A549 (cell line): ENCODE measurements around the gene GNL2. TPM values are rescaled to one million over a fixed set of nuclear protein-coding genes. Genes with fewer than 3 reads are reported as not detected.

ENCODE experiments used
- ATAC-seq, 2 experiments: fragments of 200-7000 bp in 1 of 2; fragments of >200 bp in 1 of 2; cut with Nextera tagmentation in 1 of 2; cut with Tn5 transposase in 1 of 2; 3 replicates each; pipeline versions ENCODE4 v1.8.0 to v1.9.1; 2018 to 2020; ENCODE audit warnings: mild to moderate bottlenecking in 1 of 2, moderate library complexity in 1 of 2
- CTCF ChIA-PET: fragments of 300-600 bp; sonication (Branson Sonifier 250); formaldehyde crosslinking; extraction: SDS; loops from one replicate; lab custom pipeline; 2021; ENCODE audit warnings: antibody characterized with exemption, inconsistent platforms; lab: Yijun Ruan, JAX
- POLR2A ChIA-PET: fragments of 350-600 bp; formaldehyde crosslinking; extraction: SDS; loops from one replicate; lab custom pipeline; 2021; ENCODE audit warnings: antibody characterized with exemption, inconsistent platforms; lab: Yijun Ruan, JAX
- DNase-seq, 2 experiments: peaks; one replicate each; pipeline versions ENCODE4 v3.0.0 to v3.0.0-alpha.2; 2011 to 2016; ENCODE audit warnings: low read depth in 1 of 2, low spot score in 1 of 2
- FAIRE-seq: peaks from 2 replicates; lab custom pipeline; 2011; peaks lifted over from hg19 to GRCh38; lab: Jason Lieb, UNC
- H3K27ac ChIP-seq, 2 experiments: fragments of >200 bp; sonication (Bioruptor Twin); formaldehyde crosslinking; 3 replicates each; pipeline ENCODE4 v1.5.1; 2016 to 2017
- H3K4me1 ChIP-seq: fragments of >200 bp; sonication (Bioruptor Twin); formaldehyde crosslinking; 3 replicates; pipeline ENCODE4 v1.6.1; 2016
- H3K4me2 ChIP-seq: fragments of >200 bp; sonication (Bioruptor Twin); formaldehyde crosslinking; 3 replicates; pipeline ENCODE4 v1.6.1; 2016
- H3K4me3 ChIP-seq: fragments of >200 bp; sonication (Bioruptor Twin); formaldehyde crosslinking; 3 replicates; pipeline ENCODE4 v1.5.1; 2016
- H3K9me3 ChIP-seq: fragments of >200 bp; sonication (Bioruptor Twin); formaldehyde crosslinking; 3 replicates; pipeline ENCODE4 v1.6.1; 2016
- BHLHE40 ChIP-seq: IDR thresholded peaks from 2 replicates; pipeline ENCODE4 v1.6.1; 2012; ENCODE audit warnings: low read depth, low read length, inconsistent platforms
- CEBPB ChIP-seq, 2 experiments: fragments of >200 bp in 1 of 2; sonication (Bioruptor Twin) in 1 of 2; formaldehyde crosslinking in 1 of 2; IDR thresholded peaks; 2 replicates each; pipeline ENCODE4 v1.6.1; 2012 to 2016
- CHD4 ChIP-seq: fragments of 200-600 bp; sonication (generic); IDR thresholded peaks from 2 replicates; pipeline ENCODE4 v1.6.1; 2016; ENCODE audit warnings: antibody characterized with exemption, mild to moderate bottlenecking, borderline replicate concordance
- HOXB13 ChIP-seq: fragments of 250-450 bp; sonication (Bioruptor Pico); IDR thresholded peaks from 2 replicates; pipeline ENCODE4 v1.5.0; 2020; ENCODE audit warnings: low read depth, mild to moderate bottlenecking, moderate library complexity
- MAFK ChIP-seq: fragments of 450-650 bp; IDR thresholded peaks from 2 replicates; pipeline ENCODE4 v1.6.1; 2014; ENCODE audit not compliant: partially characterized antibody
- MYC ChIP-seq: IDR thresholded peaks from 2 replicates; pipeline ENCODE4 v1.6.1; 2012; ENCODE audit warnings: mild to moderate bottlenecking, inconsistent platforms, low read length, improper control_type of control experiment, borderline replicate concordance
- NR3C1 ChIP-seq: fragments of >200 bp; sonication (Bioruptor Twin); formaldehyde crosslinking; IDR thresholded peaks from 3 replicates; pipeline ENCODE4 v1.6.1; 2017
- RAD21 ChIP-seq, 2 experiments: fragments of >200 bp in 1 of 2; sonication (Bioruptor Twin) in 1 of 2; formaldehyde crosslinking in 1 of 2; IDR thresholded peaks in 1 of 2; conservative IDR thresholded peaks in 1 of 2; 2 replicates in 1 of 2; 3 replicates in 1 of 2; pipeline ENCODE4 v1.6.1; 2012 to 2018; ENCODE audit warnings: inconsistent platforms in 1 of 2
- RNF2 ChIP-seq: fragments of 200-600 bp; sonication (generic); IDR thresholded peaks from 2 replicates; pipeline ENCODE4 v1.6.1; 2016; ENCODE audit warnings: low read depth, mild to moderate bottlenecking, antibody characterized with exemption, moderate library complexity, borderline replicate concordance
- ZFP36 ChIP-seq: fragments of 450-650 bp; IDR thresholded peaks from 2 replicates; pipeline ENCODE4 v1.6.1; 2014; ENCODE audit warnings: borderline replicate concordance; ENCODE audit not compliant: partially characterized antibody
- ZNF302 ChIP-seq: fragments of 250-450 bp; sonication (Bioruptor Pico); IDR thresholded peaks from 2 replicates; pipeline ENCODE4 v1.9.0; 2021; ENCODE audit warnings: inconsistent platforms, mild to moderate bottlenecking, moderate library complexity
- WGBS: methylation state at CpG from one replicate; pipeline ENCODE4 v1.1.6; 2017; ENCODE audit errors: missing lambda C conversion rate; 5-methylcytosine and 5-hydroxymethylcytosine counted together
- polyA plus RNA-seq, 4 experiments: library from polyadenylated mRNA; depleted of rRNA in 3 of 4; stranded (reverse); fragments of >200 nt; fragmentation: RNase III in 1 of 4; extraction: RNeasy Plus Mini Kit Qiagen cat#74134 plus additional on column Dnase treatment in 1 of 4; gene quantifications; 2 replicates in 3 of 4; 3 replicates in 1 of 4; pipeline ENCODE4 v1.2.3, GENCODE V29; 2011 to 2017
- TF ChIP-seq, protein P1 (sequence below): fragments of 150-350 bp; IDR thresholded peaks from 2 replicates; pipeline ENCODE4 v1.6.1; 2014; ENCODE audit warnings: low read depth, mild to moderate bottlenecking, low read length
- TF ChIP-seq, protein P2 (sequence below): fragments of >200 bp; sonication (Bioruptor Twin); formaldehyde crosslinking; IDR thresholded peaks from 3 replicates; pipeline ENCODE4 v1.6.1; 2016
- TF ChIP-seq, protein P3 (sequence below): fragments of >200 bp; sonication (Bioruptor Twin); formaldehyde crosslinking; IDR thresholded peaks from 3 replicates; pipeline ENCODE4 v1.5.1; 2016
- TF ChIP-seq, protein P4 (sequence below): fragments of 200-600 bp; sonication (generic); IDR thresholded peaks from 2 replicates; pipeline ENCODE4 v1.6.1; 2016; ENCODE audit warnings: antibody characterized with exemption, mild to moderate bottlenecking, moderate library complexity

The GNL2 gene
- polyA plus RNA-seq, 2 of the 4 experiments (the other 2 are of a cell fraction), result 50.1 to 69.2 TPM

DNA sequence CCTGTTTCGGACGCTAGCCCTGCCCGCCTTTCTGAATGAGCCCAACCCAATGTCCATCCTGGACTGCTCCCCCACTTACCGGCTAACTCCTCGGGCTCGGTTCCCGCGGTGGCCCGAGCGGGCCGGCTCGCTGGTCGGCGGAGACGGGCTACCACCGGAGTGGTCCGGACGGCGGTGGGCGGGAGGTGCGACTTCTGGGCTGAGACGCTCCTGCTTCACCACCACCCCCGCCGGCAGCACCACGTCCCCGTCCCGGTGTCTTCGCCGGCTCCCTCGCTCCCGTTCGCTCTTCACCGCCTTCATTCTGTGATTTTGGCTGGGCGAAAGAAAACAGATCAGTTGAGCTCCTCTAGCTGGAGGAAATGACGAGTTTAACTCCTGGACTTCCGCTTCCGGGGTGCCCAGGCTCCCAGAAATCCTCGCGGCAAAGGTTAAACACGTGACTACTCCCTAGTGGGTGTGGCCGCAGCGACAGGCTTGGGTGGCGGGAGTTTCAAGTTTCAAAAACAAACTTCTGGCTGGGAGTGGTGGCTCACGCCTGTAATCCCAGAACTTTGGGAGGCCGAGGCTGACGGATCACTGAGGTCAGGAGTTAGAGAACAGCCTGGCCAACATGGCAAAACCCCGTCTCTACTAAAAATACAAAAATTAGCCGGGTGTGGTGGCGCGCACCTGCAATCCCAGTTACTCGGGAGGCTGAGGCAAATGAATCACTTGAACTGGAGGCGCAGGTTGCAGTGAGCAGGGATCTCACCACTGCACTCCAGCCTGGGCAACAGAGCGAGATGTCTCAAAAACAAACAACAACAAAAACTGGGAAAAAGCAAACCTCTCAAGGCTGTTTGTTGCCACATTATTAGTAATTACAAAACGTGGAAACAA, 41.6 kb downstream of the GNL2 start, which contains the start of gene SNIP1 (continued):
- TF ChIP-seq, protein P1, sequence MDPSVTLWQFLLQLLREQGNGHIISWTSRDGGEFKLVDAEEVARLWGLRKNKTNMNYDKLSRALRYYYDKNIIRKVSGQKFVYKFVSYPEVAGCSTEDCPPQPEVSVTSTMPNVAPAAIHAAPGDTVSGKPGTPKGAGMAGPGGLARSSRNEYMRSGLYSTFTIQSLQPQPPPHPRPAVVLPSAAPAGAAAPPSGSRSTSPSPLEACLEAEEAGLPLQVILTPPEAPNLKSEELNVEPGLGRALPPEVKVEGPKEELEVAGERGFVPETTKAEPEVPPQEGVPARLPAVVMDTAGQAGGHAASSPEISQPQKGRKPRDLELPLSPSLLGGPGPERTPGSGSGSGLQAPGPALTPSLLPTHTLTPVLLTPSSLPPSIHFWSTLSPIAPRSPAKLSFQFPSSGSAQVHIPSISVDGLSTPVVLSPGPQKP, result no peak
- TF ChIP-seq NR3C1, result no peak
- TF ChIP-seq, protein P2, sequence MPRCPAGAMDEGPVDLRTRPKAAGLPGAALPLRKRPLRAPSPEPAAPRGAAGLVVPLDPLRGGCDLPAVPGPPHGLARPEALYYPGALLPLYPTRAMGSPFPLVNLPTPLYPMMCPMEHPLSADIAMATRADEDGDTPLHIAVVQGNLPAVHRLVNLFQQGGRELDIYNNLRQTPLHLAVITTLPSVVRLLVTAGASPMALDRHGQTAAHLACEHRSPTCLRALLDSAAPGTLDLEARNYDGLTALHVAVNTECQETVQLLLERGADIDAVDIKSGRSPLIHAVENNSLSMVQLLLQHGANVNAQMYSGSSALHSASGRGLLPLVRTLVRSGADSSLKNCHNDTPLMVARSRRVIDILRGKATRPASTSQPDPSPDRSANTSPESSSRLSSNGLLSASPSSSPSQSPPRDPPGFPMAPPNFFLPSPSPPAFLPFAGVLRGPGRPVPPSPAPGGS, result no peak
- TF ChIP-seq, protein P3, sequence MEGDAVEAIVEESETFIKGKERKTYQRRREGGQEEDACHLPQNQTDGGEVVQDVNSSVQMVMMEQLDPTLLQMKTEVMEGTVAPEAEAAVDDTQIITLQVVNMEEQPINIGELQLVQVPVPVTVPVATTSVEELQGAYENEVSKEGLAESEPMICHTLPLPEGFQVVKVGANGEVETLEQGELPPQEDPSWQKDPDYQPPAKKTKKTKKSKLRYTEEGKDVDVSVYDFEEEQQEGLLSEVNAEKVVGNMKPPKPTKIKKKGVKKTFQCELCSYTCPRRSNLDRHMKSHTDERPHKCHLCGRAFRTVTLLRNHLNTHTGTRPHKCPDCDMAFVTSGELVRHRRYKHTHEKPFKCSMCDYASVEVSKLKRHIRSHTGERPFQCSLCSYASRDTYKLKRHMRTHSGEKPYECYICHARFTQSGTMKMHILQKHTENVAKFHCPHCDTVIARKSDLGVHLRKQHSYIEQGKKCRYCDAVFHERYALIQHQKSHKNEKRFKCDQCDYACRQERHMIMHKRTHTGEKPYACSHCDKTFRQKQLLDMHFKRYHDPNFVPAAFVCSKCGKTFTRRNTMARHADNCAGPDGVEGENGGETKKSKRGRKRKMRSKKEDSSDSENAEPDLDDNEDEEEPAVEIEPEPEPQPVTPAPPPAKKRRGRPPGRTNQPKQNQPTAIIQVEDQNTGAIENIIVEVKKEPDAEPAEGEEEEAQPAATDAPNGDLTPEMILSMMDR, result no peak
- no peak for TF ChIP-seq MYC
- TF ChIP-seq RAD21 (conservative IDR thresholded peaks at IDR 0.05 in 1 of 2, IDR thresholded peaks at IDR 0.05 in 1 of 2), result no peak
- no peak for TF ChIP-seq CEBPB (IDR thresholded peaks at IDR 0.05)
- TF ChIP-seq RNF2, result no peak
- no peak for TF ChIP-seq MAFK
- TF ChIP-seq, protein P4, sequence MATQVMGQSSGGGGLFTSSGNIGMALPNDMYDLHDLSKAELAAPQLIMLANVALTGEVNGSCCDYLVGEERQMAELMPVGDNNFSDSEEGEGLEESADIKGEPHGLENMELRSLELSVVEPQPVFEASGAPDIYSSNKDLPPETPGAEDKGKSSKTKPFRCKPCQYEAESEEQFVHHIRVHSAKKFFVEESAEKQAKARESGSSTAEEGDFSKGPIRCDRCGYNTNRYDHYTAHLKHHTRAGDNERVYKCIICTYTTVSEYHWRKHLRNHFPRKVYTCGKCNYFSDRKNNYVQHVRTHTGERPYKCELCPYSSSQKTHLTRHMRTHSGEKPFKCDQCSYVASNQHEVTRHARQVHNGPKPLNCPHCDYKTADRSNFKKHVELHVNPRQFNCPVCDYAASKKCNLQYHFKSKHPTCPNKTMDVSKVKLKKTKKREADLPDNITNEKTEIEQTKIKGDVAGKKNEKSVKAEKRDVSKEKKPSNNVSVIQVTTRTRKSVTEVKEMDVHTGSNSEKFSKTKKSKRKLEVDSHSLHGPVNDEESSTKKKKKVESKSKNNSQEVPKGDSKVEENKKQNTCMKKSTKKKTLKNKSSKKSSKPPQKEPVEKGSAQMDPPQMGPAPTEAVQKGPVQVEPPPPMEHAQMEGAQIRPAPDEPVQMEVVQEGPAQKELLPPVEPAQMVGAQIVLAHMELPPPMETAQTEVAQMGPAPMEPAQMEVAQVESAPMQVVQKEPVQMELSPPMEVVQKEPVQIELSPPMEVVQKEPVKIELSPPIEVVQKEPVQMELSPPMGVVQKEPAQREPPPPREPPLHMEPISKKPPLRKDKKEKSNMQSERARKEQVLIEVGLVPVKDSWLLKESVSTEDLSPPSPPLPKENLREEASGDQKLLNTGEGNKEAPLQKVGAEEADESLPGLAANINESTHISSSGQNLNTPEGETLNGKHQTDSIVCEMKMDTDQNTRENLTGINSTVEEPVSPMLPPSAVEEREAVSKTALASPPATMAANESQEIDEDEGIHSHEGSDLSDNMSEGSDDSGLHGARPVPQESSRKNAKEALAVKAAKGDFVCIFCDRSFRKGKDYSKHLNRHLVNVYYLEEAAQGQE, result no peak
- TF ChIP-seq BHLHE40, result peak; percentile 56; the same call in 1 of the 2 replicates
- TF ChIP-seq, all 56 proteins: peak for 8

DNA sequence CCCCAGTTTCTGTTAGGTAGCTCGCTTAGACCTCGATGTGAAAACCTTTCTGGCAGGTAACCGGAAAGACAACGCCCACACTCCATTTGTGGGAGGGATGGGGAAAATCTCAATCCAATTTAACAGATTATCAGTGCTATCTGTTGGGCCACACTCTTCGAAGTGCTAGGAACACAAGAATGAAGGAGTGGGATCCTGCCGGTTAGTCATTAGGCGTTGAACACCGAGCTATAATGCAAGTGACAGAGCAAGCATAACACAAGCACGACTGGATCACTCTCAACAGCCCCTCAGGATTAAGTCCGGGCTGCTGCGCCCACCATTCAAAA, 42.2 kb downstream of the GNL2 start:
- no peak for DNase-seq
- Histone ChIP-seq H3K9me3 (0 out of 3 replicates have a peak, but pooled peaks cover 7% of the 10 kb centered on the region), H3K4me1 (peaks cover 16% of the 10 kb centered on the region; the same call in 2 of the 3 replicates), H3K4me3 (peak overlapping the region; percentile 100), H3K4me2 (peak overlapping the region; percentile 94), H3K27ac (peak overlapping the region; percentile 87 to 91)
- ChIA-PET POLR2A (interaction anchor here (1.0 kb wide), 2 partner anchors 39 to 137 kb away, joined by 4 read pairs; partner anchors contain the start of gene MEAF6), CTCF (interaction anchor here (1.2 to 2.6 kb wide), 2 partner anchors 9 to 39 kb away, joined by 3 to 11 read pairs; partner anchors contain the start of gene MEAF6)
- no peak for TF ChIP-seq HOXB13 (CRISPR knock-in tag)
- no peak for TF ChIP-seq CHD4
- TF ChIP-seq ZNF302 (CRISPR knock-in tag), result no peak
- TF ChIP-seq ZFP36, result no peak
- 6% methylated on average over 9 of the region's 11 CpGs for WGBS
- peak; percentile 21 to 30; a peak in 3 of 6 replicates for ATAC-seq
- no peak for FAIRE-seq
